ENCODE results near the gene PAM16. TPM values are rescaled to one million over a fixed set of nuclear protein-coding genes. Genes with fewer than 3 reads are reported as not detected.
"Not testable (repeated sequence)": the region's sequence is repeated elsewhere in the genome, so short reads cannot be mapped to it uniquely, and the experiment has no call there.

Gene PAM16
- total RNA-seq (2012; rRNA removed): 37.8 and 62.3 TPM in 2 replicates

- Histone ChIP-seq H3K9ac (ENCODE audit: low read depth, low read length) (peak within 1 kb of the TSS; percentile 90), H3K27me3 (ENCODE audit: control insufficient read depth, insufficient read depth, low read length) (no peaks in the 10 kb centered on the region), H3K4me2 (ENCODE audit: low read length) (peak within 1 kb of the TSS; percentile 82), H3K4me1 (ENCODE audit: control insufficient read depth, insufficient read depth, low read length) (peaks cover 28% of the 10 kb centered on the region), H3K4me3 (ENCODE audit: low read length) (peak within 1 kb of the TSS; percentile 97), H3K36me3 (ENCODE audit: insufficient read depth, low read length) (peaks cover 4% of the 10 kb centered on the region), H3K9me3 (replicated peaks; ENCODE audit: low read length) (no peaks in the 10 kb centered on the region)
Observed at GRCh38 chr16:4350787-4351659, at the start of gene PAM16. Gene PAM16 (minus strand): TSS chr16:4351321. CDS start chr16:4351234, 87 bp downstream.

- no peak overlapping the region for H3K9ac ChIP-seq (ENCODE audit: low read depth, low read length)
- H3K27me3 ChIP-seq (ENCODE audit: control insufficient read depth, insufficient read depth, low read length): no peaks in the 10 kb centered on the region
- no peak overlapping the region for H3K4me2 ChIP-seq (ENCODE audit: low read length)
- no peak overlapping the region for H3K4me3 ChIP-seq (ENCODE audit: low read length)
- no peaks in the 10 kb centered on the region for H3K9me3 ChIP-seq (replicated peaks; ENCODE audit: low read length)
- peaks cover 4% of the 10 kb centered on the region for H3K4me1 ChIP-seq (ENCODE audit: control insufficient read depth, insufficient read depth, low read length)
- H3K36me3 ChIP-seq (ENCODE audit: insufficient read depth, low read length): peaks cover 18% of the 10 kb centered on the region
Observed at GRCh38 chr16:4399001-4399730, 48.0 kb upstream of the PAM16 start.

GRCh38 chr16:4395055-4395726, 44.1 kb upstream of the PAM16 start:
- Histone ChIP-seq H3K27me3 (ENCODE audit: control insufficient read depth, insufficient read depth, low read length) (no peaks in the 10 kb centered on the region), H3K36me3 (ENCODE audit: insufficient read depth, low read length) (peaks cover 14% of the 10 kb centered on the region), H3K9me3 (replicated peaks; ENCODE audit: low read length) (no peaks in the 10 kb centered on the region), H3K4me1 (ENCODE audit: control insufficient read depth, insufficient read depth, low read length) (peaks cover 12% of the 10 kb centered on the region), H3K4me3 (ENCODE audit: low read length) (no peak overlapping the region), H3K9ac (ENCODE audit: low read depth, low read length) (no peak overlapping the region), H3K4me2 (ENCODE audit: low read length) (no peak overlapping the region)

GRCh38 chr16:4393850-4394249, 42.7 kb upstream of the PAM16 start:
- H3K9ac ChIP-seq (ENCODE audit: low read depth, low read length); H3K9me3 ChIP-seq (replicated peaks; ENCODE audit: low read length); H3K4me3 ChIP-seq (ENCODE audit: low read length); H3K4me2 ChIP-seq (ENCODE audit: low read length); H3K27me3 ChIP-seq (ENCODE audit: control insufficient read depth, insufficient read depth, low read length): not testable (repeated sequence)
- Histone ChIP-seq H3K4me1 (ENCODE audit: control insufficient read depth, insufficient read depth, low read length) (peaks cover 12% of the 10 kb centered on the region), H3K36me3 (ENCODE audit: insufficient read depth, low read length) (peaks cover 11% of the 10 kb centered on the region)

GRCh38 chr16:4393240-4393600, 42.1 kb upstream of the PAM16 start:
- no peaks in the 10 kb centered on the region for H3K9me3 ChIP-seq (replicated peaks; ENCODE audit: low read length)
- H3K4me1 ChIP-seq (ENCODE audit: control insufficient read depth, insufficient read depth, low read length): peaks cover 15% of the 10 kb centered on the region
- no peak overlapping the region for H3K9ac ChIP-seq (ENCODE audit: low read depth, low read length)
- no peaks in the 10 kb centered on the region for H3K27me3 ChIP-seq (ENCODE audit: control insufficient read depth, insufficient read depth, low read length)
- H3K4me3 ChIP-seq (ENCODE audit: low read length): no peak overlapping the region
- H3K4me2 ChIP-seq (ENCODE audit: low read length): no peak overlapping the region
- peaks cover 11% of the 10 kb centered on the region for H3K36me3 ChIP-seq (ENCODE audit: insufficient read depth, low read length)

GRCh38 chr16:4392382-4393239, 41.5 kb upstream of the PAM16 start:
- no peak overlapping the region for H3K9ac ChIP-seq (ENCODE audit: low read depth, low read length)
- H3K4me2 ChIP-seq (ENCODE audit: low read length): no peak overlapping the region
- peaks cover 17% of the 10 kb centered on the region for H3K4me1 ChIP-seq (ENCODE audit: control insufficient read depth, insufficient read depth, low read length)
- no peak overlapping the region for H3K4me3 ChIP-seq (ENCODE audit: low read length)
- H3K27me3 ChIP-seq (ENCODE audit: control insufficient read depth, insufficient read depth, low read length): no peaks in the 10 kb centered on the region
- H3K9me3 ChIP-seq (replicated peaks; ENCODE audit: low read length): no peaks in the 10 kb centered on the region
- H3K36me3 ChIP-seq (ENCODE audit: insufficient read depth, low read length): peaks cover 11% of the 10 kb centered on the region

- H3K4me1 ChIP-seq (ENCODE audit: control insufficient read depth, insufficient read depth, low read length): peaks cover 25% of the 10 kb centered on the region
- H3K4me2 ChIP-seq (ENCODE audit: low read length): no peak overlapping the region
- H3K9ac ChIP-seq (ENCODE audit: low read depth, low read length): no peak overlapping the region
- peaks cover 8% of the 10 kb centered on the region for H3K36me3 ChIP-seq (ENCODE audit: insufficient read depth, low read length)
- no peaks in the 10 kb centered on the region for H3K9me3 ChIP-seq (replicated peaks; ENCODE audit: low read length)
- H3K27me3 ChIP-seq (ENCODE audit: control insufficient read depth, insufficient read depth, low read length): no peaks in the 10 kb centered on the region
- H3K4me3 ChIP-seq (ENCODE audit: low read length): no peak overlapping the region
Observed at GRCh38 chr16:4391631-4392381, 40.7 kb upstream of the PAM16 start.

GRCh38 chr16:4390266-4391260, 39.4 kb upstream of the PAM16 start:
- Histone ChIP-seq H3K4me3 (ENCODE audit: low read length) (no peak overlapping the region), H3K4me1 (ENCODE audit: control insufficient read depth, insufficient read depth, low read length) (peaks cover 37% of the 10 kb centered on the region), H3K9me3 (replicated peaks; ENCODE audit: low read length) (no peaks in the 10 kb centered on the region), H3K36me3 (ENCODE audit: insufficient read depth, low read length) (peaks cover 8% of the 10 kb centered on the region), H3K9ac (ENCODE audit: low read depth, low read length) (no peak overlapping the region), H3K27me3 (ENCODE audit: control insufficient read depth, insufficient read depth, low read length) (no peaks in the 10 kb centered on the region), H3K4me2 (ENCODE audit: low read length) (no peak overlapping the region)

- peaks cover 8% of the 10 kb centered on the region for H3K36me3 ChIP-seq (ENCODE audit: insufficient read depth, low read length)
- H3K9me3 ChIP-seq (replicated peaks; ENCODE audit: low read length): no peaks in the 10 kb centered on the region
- no peak overlapping the region for H3K4me3 ChIP-seq (ENCODE audit: low read length)
- no peak overlapping the region for H3K4me2 ChIP-seq (ENCODE audit: low read length)
- no peaks in the 10 kb centered on the region for H3K27me3 ChIP-seq (ENCODE audit: control insufficient read depth, insufficient read depth, low read length)
- H3K9ac ChIP-seq (ENCODE audit: low read depth, low read length): no peak overlapping the region
- H3K4me1 ChIP-seq (ENCODE audit: control insufficient read depth, insufficient read depth, low read length): peaks cover 37% of the 10 kb centered on the region
Observed at GRCh38 chr16:4389051-4389955, 38.2 kb upstream of the PAM16 start.

Data from skeletal muscle satellite cell (primary cell).